DND-41 (cell line): ENCODE measurements around the gene RAB35.

ENCODE experiments used
- ATAC-seq: fragments of 200-7000 bp; cut with Tn5 transposase; 3 replicates; pipeline ENCODE4 v1.9.1; 2021; ENCODE audit warnings: low read depth; ENCODE audit not compliant: insufficient read depth
- DNase-seq: peaks from one replicate; pipeline ENCODE4 v3.0.0-alpha.2; 2020
- H2AFZ ChIP-seq: 2 replicates; pipeline ENCODE4 v1.6.0; 2012; ENCODE audit warnings: low read depth, low read length
- H3K27ac ChIP-seq: 2 replicates; pipeline ENCODE4 v1.5.1; 2012; ENCODE audit warnings: low read length, inconsistent platforms
- H3K27me3 ChIP-seq: fragments of 200-600 bp; sonication (generic); 2 replicates; pipeline ENCODE4 v1.6.0; 2012; ENCODE audit warnings: low read length, mild to moderate bottlenecking, inconsistent platforms; ENCODE audit not compliant: insufficient read depth, poor library complexity
- H3K36me3 ChIP-seq: 2 replicates; pipeline ENCODE4 v1.5.1; 2012; ENCODE audit warnings: low read length, inconsistent platforms; ENCODE audit not compliant: insufficient read depth
- H3K4me1 ChIP-seq: 2 replicates; pipeline ENCODE4 v1.5.1; 2012; ENCODE audit warnings: mild to moderate bottlenecking, low read length; ENCODE audit not compliant: insufficient read depth
- H3K4me2 ChIP-seq: 2 replicates; pipeline ENCODE4 v1.6.0; 2012; ENCODE audit warnings: mild to moderate bottlenecking, moderate library complexity, low read length, inconsistent platforms; ENCODE audit not compliant: insufficient read depth
- H3K4me3 ChIP-seq, 2 experiments: fragments of 200-600 bp in 1 of 2; shearing (Covaris generic) in 1 of 2; 2 replicates each; pipeline ENCODE4 v1.5.1; 2012 to 2016; ENCODE audit warnings: inconsistent platforms in 2 of 2, low read length in 2 of 2, mild to moderate bottlenecking in 2 of 2, low read depth in 1 of 2, moderate library complexity in 1 of 2
- H3K79me2 ChIP-seq: 2 replicates; pipeline ENCODE4 v1.6.0; 2012; ENCODE audit warnings: low read length, inconsistent platforms; ENCODE audit not compliant: insufficient read depth
- H3K9ac ChIP-seq: 2 replicates; pipeline ENCODE4 v1.6.0; 2012; ENCODE audit warnings: low read depth, mild to moderate bottlenecking, inconsistent platforms, low read length, moderate library complexity
- H3K9me3 ChIP-seq: 2 replicates; pipeline ENCODE4 v1.5.1; 2012; ENCODE audit warnings: low read length, moderate library complexity, mild to moderate bottlenecking, inconsistent platforms; ENCODE audit not compliant: insufficient read depth, severe bottlenecking
- H4K20me1 ChIP-seq: 2 replicates; pipeline ENCODE4 v1.6.0; 2012; ENCODE audit warnings: low read length; ENCODE audit not compliant: insufficient read depth
- CTCF ChIP-seq: IDR thresholded peaks from 2 replicates; pipeline ENCODE4 v1.5.1; 2012; ENCODE audit warnings: borderline replicate concordance, low read length, moderate library complexity, mild to moderate bottlenecking; ENCODE audit not compliant: poor library complexity, severe bottlenecking; ENCODE audit errors: extremely low read depth
- EZH2 ChIP-seq: IDR thresholded peaks from 3 replicates; pipeline ENCODE4 v1.6.1; 2012; ENCODE audit warnings: borderline replicate concordance, low read depth, mild to moderate bottlenecking, moderate library complexity, low read length, inconsistent platforms; ENCODE audit not compliant: severe bottlenecking

RAB35 gene

GRCh38 chr12:120094485-120094884, 22.1 kb downstream of the RAB35 start:
- no peaks in the 10 kb centered on the region for H3K4me1 ChIP-seq
- no peaks in the 10 kb centered on the region for H3K9me3 ChIP-seq
- no peak overlapping the region for H2AFZ ChIP-seq
- TF ChIP-seq EZH2 (no peak), CTCF (no peak)
- peaks cover 4% of the 10 kb centered on the region; the same call in 1 of the 2 replicates for H3K79me2 ChIP-seq
- H4K20me1 ChIP-seq = peaks cover 22% of the 10 kb centered on the region
- ATAC-seq (no peak), DNase-seq (no peak)
- no peak overlapping the region for H3K4me2 ChIP-seq
- H3K4me3 ChIP-seq = no peak overlapping the region
- no peak overlapping the region for H3K27ac ChIP-seq
- H3K27me3 ChIP-seq = no peaks in the 10 kb centered on the region
- peaks cover 63% of the 10 kb centered on the region for H3K36me3 ChIP-seq
- no peak overlapping the region for H3K9ac ChIP-seq

- H3K4me2 ChIP-seq = no peak overlapping the region
- no peak for DNase-seq
Measured at GRCh38 chr12:120093592-120094355, 22.8 kb downstream of the RAB35 start.

GRCh38 chr12:120093336-120093591, 23.3 kb downstream of the RAB35 start:
- no peak overlapping the region for H3K9ac ChIP-seq
- no peak overlapping the region for H2AFZ ChIP-seq
- H3K4me1 ChIP-seq = no peaks in the 10 kb centered on the region
- H3K36me3 ChIP-seq = peaks cover 51% of the 10 kb centered on the region
- TF ChIP-seq CTCF (no peak), EZH2 (no peak)
- peaks cover 9% of the 10 kb centered on the region; the same call in 1 of the 2 replicates for H4K20me1 ChIP-seq
- no peak overlapping the region for H3K4me3 ChIP-seq
- H3K4me2 ChIP-seq = no peak overlapping the region
- H3K79me2 ChIP-seq = no peaks in the 10 kb centered on the region
- H3K27me3 ChIP-seq = no peaks in the 10 kb centered on the region
- DNase-seq (no peak), ATAC-seq (0 out of 3 replicates have a peak, but pooled peaks have one; percentile 8)
- H3K9me3 ChIP-seq = no peaks in the 10 kb centered on the region
- no peak overlapping the region for H3K27ac ChIP-seq

More at GRCh38 chr12:120093592-120094355, 22.8 kb downstream of the RAB35 start:
- TF ChIP-seq CTCF = no peak
- TF ChIP-seq EZH2 = no peak
- Histone ChIP-seq H2AFZ (no peak overlapping the region), H3K4me1 (no peaks in the 10 kb centered on the region), H3K9ac (no peak overlapping the region), H3K36me3 (peaks cover 56% of the 10 kb centered on the region), H3K9me3 (no peaks in the 10 kb centered on the region), H3K27me3 (no peaks in the 10 kb centered on the region), H3K27ac (no peak overlapping the region), H3K79me2 (no peaks in the 10 kb centered on the region; the same call in 1 of the 2 replicates), H3K4me3 (no peak overlapping the region), H4K20me1 (peaks cover 15% of the 10 kb centered on the region; the same call in 1 of the 2 replicates)
- peak; percentile 25; the same call in 2 of the 3 replicates for ATAC-seq
